ENCODE data around the gene CDH2. TPM values are rescaled to one million over a fixed set of nuclear protein-coding genes. Genes with fewer than 3 reads are reported as not detected.

The CDH2 gene
- total RNA-seq, 1 donor from 2014 or later = 3.7 TPM

DNA sequence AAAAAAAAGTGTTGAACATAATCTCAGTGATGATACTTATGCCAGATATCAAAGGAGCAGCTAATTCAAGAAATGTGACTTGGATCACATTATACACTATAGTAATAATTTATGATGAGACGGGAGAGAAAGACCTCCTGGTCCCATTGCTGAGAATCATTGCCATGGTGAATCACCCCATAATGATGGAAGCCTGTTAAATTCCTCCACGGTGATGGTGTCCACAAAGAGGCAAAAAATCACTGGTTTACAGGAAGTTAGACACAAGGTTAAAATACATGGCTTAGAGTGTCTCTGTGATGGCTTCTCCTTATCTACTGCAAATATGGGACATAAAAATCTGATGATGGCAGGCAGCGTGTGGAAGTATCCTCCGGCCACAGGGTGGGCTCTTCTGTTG is 210.0 kb downstream of the CDH2 start:
- H3K4me3 ChIP-seq = no peak overlapping the region
- H3K4me1 ChIP-seq = no peaks in the 10 kb centered on the region
- intact Hi-C loops (cut with DNase I) = no loop called here
- no peaks in the 10 kb centered on the region for H3K9me3 ChIP-seq
- no peak overlapping the region for H3K27ac ChIP-seq
- no peak for DNase-seq (ENCODE audit: extremely low spot score in 2 of 2)
- TF ChIP-seq POLR2AphosphoS5 (IDR thresholded peaks at IDR 0.05; ENCODE audit: insufficient read depth in 1 of 2, low read depth in 1 of 2) = no peak
- no peak for TF ChIP-seq POLR2A (IDR thresholded peaks at IDR 0.05)
- TF ChIP-seq, protein P1, sequence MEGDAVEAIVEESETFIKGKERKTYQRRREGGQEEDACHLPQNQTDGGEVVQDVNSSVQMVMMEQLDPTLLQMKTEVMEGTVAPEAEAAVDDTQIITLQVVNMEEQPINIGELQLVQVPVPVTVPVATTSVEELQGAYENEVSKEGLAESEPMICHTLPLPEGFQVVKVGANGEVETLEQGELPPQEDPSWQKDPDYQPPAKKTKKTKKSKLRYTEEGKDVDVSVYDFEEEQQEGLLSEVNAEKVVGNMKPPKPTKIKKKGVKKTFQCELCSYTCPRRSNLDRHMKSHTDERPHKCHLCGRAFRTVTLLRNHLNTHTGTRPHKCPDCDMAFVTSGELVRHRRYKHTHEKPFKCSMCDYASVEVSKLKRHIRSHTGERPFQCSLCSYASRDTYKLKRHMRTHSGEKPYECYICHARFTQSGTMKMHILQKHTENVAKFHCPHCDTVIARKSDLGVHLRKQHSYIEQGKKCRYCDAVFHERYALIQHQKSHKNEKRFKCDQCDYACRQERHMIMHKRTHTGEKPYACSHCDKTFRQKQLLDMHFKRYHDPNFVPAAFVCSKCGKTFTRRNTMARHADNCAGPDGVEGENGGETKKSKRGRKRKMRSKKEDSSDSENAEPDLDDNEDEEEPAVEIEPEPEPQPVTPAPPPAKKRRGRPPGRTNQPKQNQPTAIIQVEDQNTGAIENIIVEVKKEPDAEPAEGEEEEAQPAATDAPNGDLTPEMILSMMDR (IDR thresholded peaks at IDR 0.05) = no peak
- no peaks in the 10 kb centered on the region for H3K36me3 ChIP-seq
- no peaks in the 10 kb centered on the region for H3K27me3 ChIP-seq

DNA sequence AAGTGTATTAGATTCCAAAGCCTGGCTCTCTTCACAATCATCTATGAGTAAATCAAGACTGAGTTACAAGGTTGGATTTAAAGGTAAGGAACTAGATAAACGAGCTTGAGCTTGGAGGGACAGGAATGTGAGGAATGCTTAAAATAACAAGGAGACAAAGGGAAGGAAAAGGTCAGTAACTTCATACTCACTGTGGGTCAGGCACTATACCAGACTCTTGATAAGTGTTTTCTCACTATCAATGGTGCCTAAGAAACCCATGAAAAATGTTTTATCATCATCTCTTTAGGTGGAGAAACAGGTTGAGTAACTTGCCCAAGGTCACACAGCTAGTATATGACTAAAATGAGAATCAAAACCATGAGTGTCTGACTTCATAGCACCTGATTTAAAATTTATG is 212.1 kb downstream of the CDH2 start:
- Histone ChIP-seq H3K36me3 (no peaks in the 10 kb centered on the region), H3K4me3 (no peak overlapping the region), H3K27me3 (no peaks in the 10 kb centered on the region), H3K9me3 (no peaks in the 10 kb centered on the region), H3K27ac (no peak overlapping the region), H3K4me1 (no peaks in the 10 kb centered on the region)
- intact Hi-C loops (cut with DNase I) = no loop called here
- no peak for DNase-seq (ENCODE audit: extremely low spot score in 2 of 2)
- TF ChIP-seq POLR2AphosphoS5 (IDR thresholded peaks at IDR 0.05; ENCODE audit: insufficient read depth in 1 of 2, low read depth in 1 of 2) (no peak), POLR2A (IDR thresholded peaks at IDR 0.05) (no peak)
- TF ChIP-seq, protein P1 (IDR thresholded peaks at IDR 0.05) = no peak

GRCh38 chr18:27959101-27959500 is 217.8 kb downstream of the CDH2 start:
- intact Hi-C loops (cut with DNase I) = no loop called here
- no peak overlapping the region for H3K4me3 ChIP-seq
- no peaks in the 10 kb centered on the region for H3K36me3 ChIP-seq
- no peak overlapping the region for H3K27ac ChIP-seq
- no peaks in the 10 kb centered on the region for H3K27me3 ChIP-seq
- TF ChIP-seq POLR2AphosphoS5 (IDR thresholded peaks at IDR 0.05; ENCODE audit: insufficient read depth in 1 of 2, low read depth in 1 of 2) = no peak
- TF ChIP-seq POLR2A (IDR thresholded peaks at IDR 0.05) = no peak
- TF ChIP-seq, protein P1 (IDR thresholded peaks at IDR 0.05) = no peak
- H3K9me3 ChIP-seq = no peaks in the 10 kb centered on the region
- no peaks in the 10 kb centered on the region for H3K4me1 ChIP-seq
- DNase-seq (ENCODE audit: extremely low spot score in 2 of 2) = no peak

- no peak for DNase-seq (ENCODE audit: extremely low spot score in 2 of 2)
- H3K4me3 ChIP-seq = no peak overlapping the region
- H3K27me3 ChIP-seq = no peaks in the 10 kb centered on the region
- H3K27ac ChIP-seq = no peak overlapping the region
- intact Hi-C loops (cut with DNase I) = no loop called here
- H3K36me3 ChIP-seq = no peaks in the 10 kb centered on the region
- no peak for TF ChIP-seq POLR2AphosphoS5 (IDR thresholded peaks at IDR 0.05; ENCODE audit: insufficient read depth in 1 of 2, low read depth in 1 of 2)
- TF ChIP-seq, protein P1 (IDR thresholded peaks at IDR 0.05) = no peak
- no peak for TF ChIP-seq POLR2A (IDR thresholded peaks at IDR 0.05)
- no peaks in the 10 kb centered on the region for H3K4me1 ChIP-seq
- no peaks in the 10 kb centered on the region for H3K9me3 ChIP-seq
These were observed 220.8 kb downstream of the CDH2 start for GRCh38 chr18:27956001-27956640.

DNA sequence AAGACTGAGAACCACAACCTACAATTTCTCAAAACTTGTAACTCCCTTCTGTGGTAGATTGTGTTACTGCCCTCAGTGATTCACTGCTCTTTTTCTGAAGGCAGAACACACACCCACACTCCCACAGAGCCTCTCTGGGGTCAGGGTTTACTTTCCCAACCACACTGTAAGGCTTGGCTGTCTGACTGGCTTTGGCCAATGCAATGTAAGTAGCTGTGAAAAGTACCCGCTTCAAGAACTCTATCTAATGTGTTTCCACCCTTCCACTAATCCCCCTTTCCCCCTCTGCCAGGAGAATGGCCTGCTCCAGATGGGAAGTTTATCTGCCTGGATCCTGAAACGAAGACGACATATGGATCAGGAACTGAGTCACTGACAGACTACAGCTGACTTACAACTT is 222.7 kb downstream of the CDH2 start:
- Histone ChIP-seq H3K9me3 (no peaks in the 10 kb centered on the region), H3K4me3 (no peak overlapping the region), H3K27me3 (no peaks in the 10 kb centered on the region), H3K4me1 (no peaks in the 10 kb centered on the region), H3K27ac (no peak overlapping the region), H3K36me3 (no peaks in the 10 kb centered on the region)
- no peak for DNase-seq (ENCODE audit: extremely low spot score in 2 of 2)
- intact Hi-C loops (cut with DNase I) = no loop called here
- TF ChIP-seq POLR2A (IDR thresholded peaks at IDR 0.05) (no peak), POLR2AphosphoS5 (IDR thresholded peaks at IDR 0.05; ENCODE audit: insufficient read depth in 1 of 2, low read depth in 1 of 2) (no peak)
- TF ChIP-seq, protein P1 (IDR thresholded peaks at IDR 0.05) = no peak
